ENCODE results near the gene EEF1A1. TPM values are rescaled to one million over a fixed set of nuclear protein-coding genes. Genes with fewer than 3 reads are reported as not detected.
A peak's percentile ranks its signal among the peaks of the same experiment; 100 is the strongest.
"Not testable (repeated sequence)": the region's sequence is repeated elsewhere in the genome, so short reads cannot be mapped to it uniquely, and the experiment has no call there.

Gene EEF1A1
- 23,811 TPM for polyA plus RNA-seq (ENCODE audit: insufficient read length)

DNA sequence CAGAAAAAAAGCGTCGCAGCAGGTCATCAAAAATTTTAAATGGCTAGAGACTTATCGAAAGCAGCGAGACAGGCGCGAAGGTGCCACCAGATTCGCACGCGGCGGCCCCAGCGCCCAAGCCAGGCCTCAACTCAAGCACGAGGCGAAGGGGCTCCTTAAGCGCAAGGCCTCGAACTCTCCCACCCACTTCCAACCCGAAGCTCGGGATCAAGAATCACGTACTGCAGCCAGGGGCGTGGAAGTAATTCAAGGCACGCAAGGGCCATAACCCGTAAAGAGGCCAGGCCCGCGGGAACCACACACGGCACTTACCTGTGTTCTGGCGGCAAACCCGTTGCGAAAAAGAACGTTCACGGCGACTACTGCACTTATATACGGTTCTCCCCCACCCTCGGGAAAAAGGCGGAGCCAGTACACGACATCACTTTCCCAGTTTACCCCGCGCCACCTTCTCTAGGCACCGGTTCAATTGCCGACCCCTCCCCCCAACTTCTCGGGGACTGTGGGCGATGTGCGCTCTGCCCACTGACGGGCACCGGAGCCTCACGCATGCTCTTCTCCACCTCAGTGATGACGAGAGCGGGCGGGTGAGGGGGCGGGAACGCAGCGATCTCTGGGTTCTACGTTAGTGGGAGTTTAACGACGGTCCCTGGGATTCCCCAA, at the start of gene EEF1A1:
EEF1A1 (minus strand) TSS at position 345 of the 663 bp plus-strand sequence. CDS start 1,006 bp downstream, outside the sequence.
- peak; percentile 97 for DNase-seq (ENCODE audit: low read depth)

DNA sequence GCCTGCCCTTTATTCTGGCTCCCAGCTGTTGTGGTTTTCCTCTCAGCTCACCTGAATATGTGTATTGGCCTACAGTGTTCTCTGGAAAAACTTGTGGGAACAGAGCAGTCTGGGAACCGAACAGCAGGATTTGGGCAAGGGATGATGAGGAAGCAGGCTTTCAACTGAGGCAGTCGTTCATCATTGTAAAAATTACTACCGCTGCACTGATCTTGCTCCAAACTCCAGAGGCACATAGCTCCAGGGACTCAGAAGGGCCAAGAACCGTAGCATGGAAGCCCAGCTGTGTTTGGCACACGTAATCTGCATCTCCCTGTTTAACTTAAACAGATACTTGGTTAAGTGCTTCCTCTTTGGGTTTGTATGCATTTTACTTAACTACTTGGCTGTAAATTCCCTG, 48.3 kb upstream of the EEF1A1 start:
- DNase-seq (ENCODE audit: low read depth) = no peak

DNA sequence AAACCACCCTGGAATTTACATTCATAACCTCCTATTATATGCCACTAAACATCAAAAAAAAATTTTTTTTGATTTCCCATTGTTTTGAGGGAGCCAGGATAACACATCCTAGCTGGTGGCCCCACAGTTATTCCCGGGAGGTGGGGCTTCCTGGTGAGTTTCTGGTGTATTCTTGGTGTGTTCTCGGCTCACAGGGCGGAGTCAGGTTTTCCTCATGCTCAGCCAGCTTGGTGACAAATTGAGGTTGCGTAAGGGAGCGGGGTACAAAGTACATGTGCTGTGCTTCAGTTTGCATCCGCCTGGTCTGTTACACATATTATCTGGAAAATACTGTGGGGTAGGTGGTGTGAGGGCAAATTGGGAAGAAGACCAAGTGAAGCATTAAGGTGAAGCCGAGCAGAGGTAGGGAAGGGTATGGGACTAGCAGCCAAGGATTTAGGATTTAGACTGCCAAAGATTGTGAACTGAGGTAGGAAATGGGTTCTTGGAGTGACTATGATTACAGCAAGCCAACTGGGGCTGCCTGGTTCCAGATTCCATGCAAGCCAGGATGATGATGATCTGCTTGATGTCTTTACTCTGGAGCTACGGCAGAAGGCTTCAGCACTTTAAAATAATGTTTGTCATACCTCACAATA, 46.2 kb upstream of the EEF1A1 start:
- DNase-seq (ENCODE audit: low read depth) = no peak

DNA sequence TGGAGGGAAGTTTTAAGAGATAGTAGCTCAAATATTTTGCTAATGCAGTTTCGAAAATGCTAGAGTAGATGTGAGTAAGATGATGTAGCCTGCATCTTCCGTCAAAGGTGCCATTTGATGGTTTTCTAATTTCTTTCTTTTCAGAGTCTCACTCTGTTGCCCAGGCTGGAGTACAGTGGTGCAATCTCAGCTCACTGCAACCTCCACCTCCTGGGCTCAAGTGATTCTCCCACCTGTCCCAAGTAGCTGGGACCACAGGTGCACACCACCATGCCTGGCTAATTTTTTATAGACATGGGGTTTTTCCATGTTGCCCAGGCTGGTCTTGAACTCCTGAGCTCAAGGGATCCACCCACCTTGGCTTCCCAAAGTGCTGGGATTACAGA, 45.6 kb upstream of the EEF1A1 start:
- not testable (repeated sequence) for DNase-seq (ENCODE audit: low read depth)

DNA sequence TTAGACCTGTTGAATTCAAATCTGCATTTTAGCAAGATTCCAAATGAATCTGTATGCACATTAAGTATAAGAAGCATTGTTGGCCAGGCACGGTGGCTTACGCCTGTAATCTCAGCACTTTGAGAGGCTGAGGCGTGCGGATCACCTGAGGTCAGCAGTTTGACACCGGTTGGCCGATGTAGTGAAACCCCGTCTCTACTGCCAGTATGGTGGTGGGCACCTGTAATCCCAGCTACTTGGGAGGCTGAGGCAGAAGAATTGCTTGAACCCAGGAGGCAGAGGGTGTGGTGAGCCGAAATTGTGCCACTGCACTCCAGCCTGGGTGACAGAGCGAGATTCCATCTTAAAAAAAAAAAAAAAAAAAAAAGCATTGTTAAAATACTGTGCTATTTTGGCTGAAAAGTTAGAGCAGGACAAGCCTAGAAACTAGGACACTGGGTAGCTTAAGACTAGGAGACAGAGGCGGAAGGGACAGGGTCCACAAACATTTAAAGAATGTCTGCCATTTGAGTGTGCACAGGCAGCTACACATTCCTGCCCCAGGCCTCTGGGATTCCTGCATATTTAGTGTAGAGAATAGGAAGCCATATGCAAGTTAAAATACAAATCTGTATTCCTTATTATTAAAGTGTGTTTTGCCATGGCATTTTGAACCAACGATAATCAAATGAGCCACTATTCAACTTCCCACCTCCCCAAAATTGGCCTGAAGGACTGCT, 45.1 kb upstream of the EEF1A1 start:
- no peak for DNase-seq (ENCODE audit: low read depth)

DNA sequence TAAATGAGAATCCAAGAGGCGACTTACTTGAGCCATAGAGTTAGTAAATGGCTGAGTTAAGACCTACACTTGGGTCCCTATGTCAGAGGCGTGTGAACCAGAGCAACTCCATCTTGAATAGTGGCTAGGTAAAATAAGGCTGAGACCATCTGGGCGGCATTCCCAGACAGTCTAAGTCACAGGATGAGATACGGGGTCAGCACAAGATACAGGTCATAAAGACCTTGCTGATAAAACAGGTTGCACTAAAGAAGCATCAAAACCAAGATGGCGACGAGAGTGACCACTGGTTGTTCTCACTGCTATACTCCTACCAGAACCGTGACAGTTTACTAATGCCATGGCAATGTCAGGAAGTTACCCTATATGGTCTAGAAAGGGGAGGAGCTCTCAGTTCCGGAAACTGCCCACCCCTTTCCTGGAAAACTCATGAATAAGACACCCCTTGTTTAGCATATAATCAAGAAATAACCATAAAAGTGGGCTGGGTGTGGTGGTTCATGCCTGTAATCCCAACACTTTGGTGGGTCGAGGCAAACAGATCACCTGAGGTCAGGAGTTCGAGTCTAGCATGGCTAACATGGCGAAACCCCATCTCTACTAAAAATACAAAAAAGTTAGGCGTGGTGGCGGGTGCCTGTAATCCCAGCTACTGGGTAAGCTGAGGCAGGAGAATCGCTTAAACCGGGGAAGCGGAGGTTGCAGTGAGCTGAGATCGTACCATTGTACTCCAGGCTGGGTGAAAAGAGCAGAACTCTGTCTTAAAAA, 43.9 kb upstream of the EEF1A1 start:
- no peak for DNase-seq (ENCODE audit: low read depth)

DNA sequence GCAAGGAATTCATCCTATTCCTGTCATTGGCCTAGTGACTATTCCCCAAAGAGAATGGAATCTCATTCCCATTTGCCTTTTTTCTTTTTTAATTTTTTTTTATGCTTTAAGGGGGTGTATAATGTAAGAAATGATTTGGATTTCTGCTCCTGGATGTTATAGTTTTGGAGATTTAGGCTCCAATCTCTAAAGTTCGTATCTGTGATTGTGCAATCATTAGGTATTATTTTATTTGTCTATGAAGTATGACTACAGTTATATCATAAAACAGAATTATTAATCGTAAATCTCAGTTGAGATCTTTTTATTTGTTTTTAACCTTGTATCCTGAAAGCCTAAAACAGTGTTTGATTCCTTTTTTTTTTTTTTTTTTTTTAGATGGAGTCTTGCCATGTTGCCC, 41.7 kb upstream of the EEF1A1 start:
- no peak for DNase-seq (ENCODE audit: low read depth)

DNA sequence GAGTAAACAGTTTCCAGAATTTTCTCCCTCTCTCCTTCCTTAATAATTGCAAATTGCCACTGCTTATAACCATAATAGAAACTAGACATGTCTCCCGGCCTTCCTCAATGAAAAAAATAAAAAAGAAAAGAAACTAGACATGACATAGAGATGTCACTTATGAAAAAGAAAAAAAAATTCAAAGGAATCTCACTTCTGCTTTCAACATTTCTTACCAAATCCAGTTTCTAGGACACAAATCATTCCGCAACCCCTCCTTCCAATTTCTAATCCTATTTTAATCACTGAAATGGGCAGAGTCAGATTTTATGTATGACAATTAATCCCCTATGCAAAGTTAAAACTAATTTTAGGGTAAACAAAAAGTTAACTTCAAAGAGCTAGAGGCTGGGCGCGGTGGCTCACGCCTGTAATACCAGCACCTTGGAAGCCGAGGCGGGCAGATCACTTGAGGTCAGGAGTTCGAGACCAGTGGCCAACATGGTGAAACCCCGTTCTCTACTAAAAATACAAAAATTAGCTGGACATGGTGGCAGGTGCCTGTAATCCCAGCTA, 40.1 kb upstream of the EEF1A1 start:
- no peak for DNase-seq (ENCODE audit: low read depth)

DNA sequence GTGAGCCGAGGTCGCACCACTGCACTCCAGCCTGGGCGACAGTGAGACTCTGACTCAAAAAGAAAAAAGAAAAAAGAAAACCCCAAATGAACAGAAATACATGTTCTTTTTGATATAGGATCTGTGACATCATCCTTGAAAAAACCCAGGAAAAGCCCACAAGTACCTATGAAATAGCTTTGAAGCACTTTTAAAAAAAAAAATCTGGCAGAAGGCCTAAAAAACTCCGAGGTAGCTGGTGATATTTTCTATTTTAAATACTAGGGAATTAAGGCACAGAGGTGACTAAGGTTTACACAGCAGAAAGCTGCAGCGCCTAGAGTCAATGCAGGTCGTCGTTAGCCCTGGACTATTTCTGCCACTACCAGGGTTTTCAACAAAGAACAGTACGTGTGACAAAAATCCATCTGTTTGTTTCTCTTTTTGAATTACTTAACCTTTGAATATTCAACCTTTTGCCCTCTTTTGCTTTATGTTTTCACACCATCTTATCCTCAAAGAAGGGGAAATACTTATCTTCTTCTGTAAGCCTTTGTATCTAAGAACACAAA, 39.4 kb upstream of the EEF1A1 start:
- no peak for DNase-seq (ENCODE audit: low read depth)

DNA sequence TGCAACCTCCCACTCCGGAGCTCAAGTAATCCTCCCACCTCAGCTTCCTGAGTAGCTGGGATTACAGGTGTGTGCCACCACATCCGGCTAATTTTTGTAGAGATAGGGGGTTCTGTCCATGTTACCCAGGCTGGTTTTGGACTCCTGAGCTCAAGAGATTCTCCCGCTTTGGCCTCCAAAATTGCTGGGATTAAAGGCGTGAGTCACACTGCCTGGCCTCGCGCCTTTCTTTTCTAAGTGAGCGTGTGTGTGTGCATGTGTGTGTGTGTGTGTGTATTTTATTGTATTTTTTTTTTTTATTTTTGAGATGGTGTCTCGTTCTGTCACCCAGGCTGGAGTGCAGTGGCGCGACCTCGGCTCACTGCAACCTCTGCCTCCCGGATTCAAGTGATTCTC, 38.6 kb upstream of the EEF1A1 start:
- DNase-seq (ENCODE audit: low read depth) = not testable (repeated sequence)

DNA sequence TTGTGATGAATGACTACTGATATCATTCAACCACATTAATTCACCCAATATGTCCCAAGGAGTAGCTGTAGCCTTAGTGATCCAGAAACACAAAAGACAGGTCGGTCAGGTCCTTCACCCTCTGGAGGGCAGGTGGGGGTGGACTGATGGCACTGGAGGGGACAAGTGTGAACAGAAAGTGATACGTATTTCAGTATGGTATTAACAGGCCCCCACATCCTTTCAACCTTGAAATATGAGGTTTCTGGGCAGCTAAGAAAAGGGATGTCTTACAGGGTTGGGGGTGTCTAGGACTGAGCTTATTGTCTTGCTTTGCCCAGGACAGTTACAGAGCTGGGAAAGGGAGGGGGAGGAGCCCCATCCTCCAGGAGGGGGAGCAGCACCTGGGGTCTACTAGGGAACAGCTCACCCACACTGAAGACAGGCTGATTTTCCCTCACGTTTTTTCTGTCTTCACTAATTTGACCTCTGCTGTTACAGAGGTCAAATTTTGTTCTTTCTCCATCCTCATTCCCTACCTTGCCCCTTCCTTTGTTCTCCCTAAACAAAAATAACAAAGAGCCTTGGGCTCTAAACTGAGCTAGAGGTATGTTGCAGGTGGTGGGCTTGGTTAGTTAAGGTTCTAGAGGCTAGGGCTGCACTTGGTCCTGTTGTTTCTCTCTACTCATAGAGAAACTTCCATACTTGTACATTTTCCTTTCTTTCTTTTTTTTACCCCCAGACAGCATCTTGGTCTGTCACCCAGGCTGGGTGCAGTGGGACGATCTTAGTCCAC, 38.0 kb upstream of the EEF1A1 start:
- DNase-seq (ENCODE audit: low read depth) = no peak

DNA sequence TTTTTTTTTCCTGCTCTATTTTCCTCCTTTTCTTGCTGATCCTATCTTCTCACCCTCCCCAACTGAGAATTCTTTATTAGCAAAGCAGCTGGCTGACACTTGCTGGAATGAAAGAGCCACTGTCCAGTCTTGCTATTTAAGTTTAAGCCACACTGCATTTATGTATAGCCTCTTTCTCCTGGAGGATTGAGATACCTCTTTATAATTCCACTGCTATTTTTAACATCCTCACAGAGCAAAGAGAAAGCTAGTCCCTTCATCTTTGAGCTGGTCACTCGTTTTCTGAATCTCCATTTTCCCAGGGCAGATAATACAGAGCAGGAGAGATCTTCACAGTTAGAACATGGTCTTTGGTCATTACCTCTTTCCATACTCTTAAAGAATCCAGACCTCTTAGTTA, 36.0 kb upstream of the EEF1A1 start:
- DNase-seq (ENCODE audit: low read depth) = no peak

DNA sequence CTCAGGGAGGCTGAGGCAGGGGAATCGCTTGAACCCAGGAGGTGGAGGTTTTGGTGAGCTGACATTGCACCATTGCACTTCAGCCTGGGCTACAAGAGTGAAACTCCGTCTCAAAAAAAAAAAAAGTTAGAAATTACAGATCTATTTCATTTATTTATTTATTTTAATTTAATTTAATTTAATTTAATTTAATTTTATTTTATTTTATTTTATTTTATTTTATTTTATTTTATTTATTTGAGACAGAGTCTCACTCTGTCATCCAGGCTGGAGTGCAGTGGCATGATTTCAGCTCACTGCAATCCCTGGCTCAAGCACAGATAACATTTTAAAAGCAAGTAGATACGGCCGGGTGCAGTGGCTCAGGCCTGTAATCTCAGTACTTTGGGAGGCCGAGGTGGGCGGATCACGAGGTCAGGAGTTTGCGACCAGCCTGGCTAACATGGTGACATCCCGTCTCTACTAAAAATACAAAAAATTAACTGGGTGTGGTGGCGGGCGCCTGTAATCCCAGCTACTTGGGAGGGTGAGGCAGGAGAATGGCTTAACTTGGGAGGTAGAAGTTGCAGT, 34.6 kb upstream of the EEF1A1 start:
- DNase-seq (ENCODE audit: low read depth) = not testable (repeated sequence)

DNA sequence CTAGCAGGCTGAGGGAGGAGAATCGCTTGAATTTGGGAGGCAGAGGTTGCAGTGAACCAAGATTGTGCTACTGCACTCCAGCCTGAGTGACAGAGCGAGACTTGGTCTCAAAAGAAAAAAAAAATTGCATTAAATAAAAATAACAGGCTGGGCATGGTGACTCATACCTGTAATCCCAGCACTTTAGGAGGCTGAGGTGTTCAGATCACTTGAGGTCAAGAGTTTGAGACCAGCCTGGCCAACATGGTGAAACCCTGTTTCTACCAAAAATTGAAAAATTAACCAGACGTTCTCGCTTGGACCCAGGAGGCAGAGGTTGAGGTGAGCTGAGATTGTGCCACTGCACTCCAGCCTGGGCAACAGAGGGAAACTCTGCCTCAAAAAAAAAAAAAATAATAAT, 30.3 kb upstream of the EEF1A1 start:
- DNase-seq (ENCODE audit: low read depth) = not testable (repeated sequence)

DNA sequence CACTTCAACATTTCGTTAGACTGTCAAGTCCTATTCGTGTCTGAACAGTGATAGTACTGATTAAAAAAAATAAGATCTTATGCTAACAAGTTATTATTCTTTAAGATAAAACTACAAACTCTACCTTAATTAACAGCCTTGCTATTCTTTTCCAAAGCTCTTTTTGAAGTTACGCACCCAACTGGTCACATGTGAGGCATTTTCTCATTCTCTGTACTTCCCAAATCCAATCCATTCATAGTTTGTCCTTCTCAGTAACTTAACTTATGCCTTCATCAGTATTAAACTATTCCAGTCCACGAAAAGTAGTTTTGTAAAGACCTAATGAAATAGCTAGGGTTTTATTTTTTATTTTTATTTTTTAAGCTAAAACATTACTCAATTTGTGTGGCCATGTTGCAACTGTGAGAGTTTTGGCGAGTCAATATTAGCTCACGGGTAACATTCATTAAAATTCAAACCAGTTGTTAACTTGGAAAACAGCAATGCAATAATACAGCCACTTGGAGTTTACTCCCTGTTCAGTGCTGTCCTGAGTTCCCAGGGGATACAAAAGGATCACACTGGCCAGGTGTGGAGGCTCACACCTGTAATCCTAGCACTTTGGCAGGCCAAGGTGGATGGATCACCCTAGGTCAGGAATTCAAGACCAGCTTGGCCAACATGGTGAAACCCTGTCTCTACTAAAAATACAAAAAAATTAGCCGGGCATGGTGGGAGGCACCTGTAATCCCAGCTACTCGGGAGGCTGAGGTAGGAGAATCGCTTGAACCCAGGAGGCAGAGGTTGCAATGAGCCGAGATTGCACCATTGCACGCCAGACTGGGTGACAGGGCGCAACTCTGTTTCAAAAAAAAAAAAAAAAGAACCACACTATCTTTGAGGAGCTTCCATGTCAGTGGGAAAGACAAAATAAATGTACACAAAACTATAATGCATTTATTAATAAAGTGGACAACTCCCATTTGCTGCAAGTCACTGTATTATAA, 27.9 kb upstream of the EEF1A1 start:
- no peak for DNase-seq (ENCODE audit: low read depth)

DNA sequence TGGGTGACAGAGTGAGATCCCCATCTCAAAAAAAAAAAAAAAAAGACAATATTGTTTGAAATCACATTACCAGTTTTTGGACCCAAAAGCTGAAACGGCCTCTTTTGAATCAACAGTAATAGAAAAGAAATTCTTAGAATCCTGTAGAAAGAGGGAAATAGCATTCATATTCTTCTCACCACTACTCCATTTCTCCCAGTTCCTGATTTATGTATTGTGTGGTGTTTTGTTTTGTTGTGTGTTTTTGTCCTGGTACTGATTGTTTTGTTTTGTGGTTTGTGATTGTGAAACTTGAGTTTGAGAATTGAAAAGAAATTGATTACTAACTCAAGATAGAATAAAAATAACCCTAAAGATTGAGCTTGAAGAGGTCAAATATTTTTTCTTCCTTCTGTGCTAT, 26.2 kb upstream of the EEF1A1 start:
- no peak for DNase-seq (ENCODE audit: low read depth)

DNA sequence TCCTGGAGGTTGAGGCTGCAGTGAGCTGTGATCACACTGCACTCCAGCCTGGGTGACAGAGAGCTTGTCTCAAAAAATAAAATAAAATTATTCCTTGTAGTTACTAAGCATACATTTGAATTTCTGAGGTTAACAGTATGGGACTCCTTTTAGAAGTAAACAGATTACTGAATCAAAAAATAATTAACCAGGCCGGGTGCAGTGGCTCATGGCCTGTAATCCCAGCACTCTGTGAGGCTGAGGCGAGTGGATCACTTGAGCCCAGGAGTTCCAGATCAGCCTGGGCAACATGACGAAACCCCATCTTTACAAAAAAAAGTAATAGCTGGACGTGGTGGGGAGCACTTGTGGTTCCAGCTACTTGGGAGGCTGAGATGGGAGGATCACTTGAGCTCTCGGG, 22.1 kb upstream of the EEF1A1 start:
- no peak for DNase-seq (ENCODE audit: low read depth)

DNA sequence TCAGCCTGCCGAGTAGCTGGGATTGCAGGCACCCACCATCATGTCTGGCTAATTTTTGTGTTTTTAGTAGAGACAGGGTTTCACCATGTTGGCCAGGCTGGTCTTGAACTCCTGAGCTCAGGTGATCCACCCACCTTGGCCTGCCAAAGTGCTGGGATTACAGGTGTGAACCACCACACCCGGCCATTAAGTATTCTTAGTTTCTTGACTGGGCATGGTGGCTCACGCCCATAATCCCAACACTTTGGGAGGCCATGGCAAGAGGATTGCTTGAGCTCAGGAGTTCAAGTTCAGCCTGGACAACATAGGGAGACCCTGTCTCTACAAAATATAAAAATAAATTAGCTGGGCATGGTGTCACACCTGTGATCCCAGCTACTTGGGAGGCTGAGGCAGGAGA, 21.6 kb upstream of the EEF1A1 start:
- DNase-seq (ENCODE audit: low read depth) = not testable (repeated sequence)

DNA sequence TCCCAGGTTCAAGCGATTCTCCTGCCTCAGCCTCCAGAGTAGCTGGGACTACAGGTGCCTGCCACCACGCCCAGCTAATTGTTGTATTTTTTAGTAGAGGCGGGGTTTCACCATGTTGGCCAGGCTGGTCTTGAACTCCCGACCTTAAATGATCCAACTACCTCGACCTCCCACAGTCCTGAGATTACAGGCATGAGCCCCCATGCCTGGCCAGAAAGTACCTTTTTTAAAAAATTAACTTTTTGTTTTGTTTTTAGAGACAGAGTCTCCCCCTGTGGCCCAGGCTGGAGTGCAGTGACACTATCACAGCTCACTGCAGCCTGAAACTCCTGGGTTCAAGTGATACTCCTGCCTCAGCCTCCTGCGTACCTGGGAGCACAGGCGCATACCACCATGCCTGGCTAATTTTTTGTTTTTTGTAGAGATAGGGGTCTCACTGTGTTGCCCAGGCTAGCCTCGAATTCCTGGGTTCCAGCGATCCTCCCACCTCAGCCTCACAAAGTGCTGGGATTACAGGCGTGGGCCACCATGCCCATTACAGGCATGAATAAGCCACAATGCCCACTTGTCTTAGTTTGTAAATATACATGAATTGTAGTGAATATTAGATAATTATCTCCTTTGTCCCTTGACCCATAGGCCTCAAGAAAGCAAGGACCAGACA, 17.4 kb upstream of the EEF1A1 start:
- no peak for DNase-seq (ENCODE audit: low read depth)
